G401 (cell line): Measurements from ENCODE around the gene LHFPL6. TPM values are rescaled to one million over a fixed set of nuclear protein-coding genes. Genes with fewer than 3 reads are reported as not detected.
A peak's percentile ranks its signal among the peaks of the same experiment; 100 is the strongest.

Experiments
- DNase-seq: peaks from one replicate; pipeline ENCODE4 v3.0.0-alpha.2; 2015; ENCODE audit warnings: low spot score
- in situ Hi-C: cut with HindIII; loops from 2 replicates; pipeline ENCODE4 v1.10.0; 2016; ENCODE audit warnings: low sequenced_read_pairs, mixed read lengths
- total RNA-seq: library from RNA; depleted of rRNA; stranded (reverse); fragments of >200 nt; shearing (Covaris generic); gene quantifications from 2 replicates; pipeline ENCODE4 v1.2.3, GENCODE V29; 2014

Gene LHFPL6
- total RNA-seq, 1 experiment from 2014 or later: not detected

- in situ Hi-C loops: no loop called here
- DNase-seq: peak; percentile 53
Measured at GRCh38 chr13:39597838-39598237, 5.2 kb downstream of the LHFPL6 start.

DNA sequence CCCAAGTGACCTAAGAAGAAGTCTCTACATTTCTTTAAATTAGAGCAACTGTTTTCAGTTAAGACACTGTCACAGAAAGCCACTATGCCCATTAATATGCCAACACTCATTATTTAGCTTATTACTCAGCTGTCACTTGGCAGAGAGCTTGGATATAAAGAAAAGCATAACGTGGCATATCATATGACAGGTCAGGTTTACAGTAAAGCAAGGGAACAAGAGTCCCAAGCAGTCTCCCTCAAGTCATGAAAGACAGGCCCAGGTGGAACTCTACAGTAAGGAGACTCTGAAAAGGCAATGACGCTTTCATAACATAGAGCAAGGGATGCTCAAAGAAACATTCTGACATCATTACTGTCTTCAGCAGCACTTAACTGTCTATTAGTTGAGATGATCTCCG is 6.3 kb downstream of the LHFPL6 start:
- DNase-seq: peak; percentile 54
- in situ Hi-C loops: no loop called here

- in situ Hi-C loops: no loop called here
- DNase-seq: peak; percentile 27
Measured at GRCh38 chr13:39596176-39596575, 6.8 kb downstream of the LHFPL6 start.

DNA sequence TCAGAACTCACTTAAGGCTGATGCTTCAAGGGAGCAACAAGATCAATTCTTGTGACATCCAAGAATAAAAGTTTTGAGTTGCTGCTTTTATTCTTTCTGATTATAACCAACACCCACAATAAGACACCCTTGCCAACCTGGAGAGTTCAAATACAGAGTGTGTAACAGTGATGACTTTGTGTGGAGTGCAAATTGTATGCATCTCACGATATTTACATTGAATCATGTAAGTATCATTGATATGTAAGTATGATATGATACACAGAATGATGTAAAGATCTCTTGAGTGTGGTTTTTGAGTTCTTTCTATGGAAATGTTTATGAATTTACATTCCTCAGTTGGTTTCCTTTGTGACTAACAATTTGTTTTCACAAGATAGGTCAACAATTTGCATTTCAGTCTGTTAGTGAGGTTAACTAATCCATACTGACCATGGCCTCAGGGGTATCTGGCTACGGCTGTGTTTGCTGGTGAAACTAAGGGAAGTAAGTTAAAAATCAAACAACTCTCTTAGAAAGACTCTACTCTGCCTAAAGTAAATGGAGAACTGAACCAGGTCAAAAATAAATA is 12.4 kb downstream of the LHFPL6 start:
- peak; percentile 7 for DNase-seq
- in situ Hi-C loops: no loop called here

DNA sequence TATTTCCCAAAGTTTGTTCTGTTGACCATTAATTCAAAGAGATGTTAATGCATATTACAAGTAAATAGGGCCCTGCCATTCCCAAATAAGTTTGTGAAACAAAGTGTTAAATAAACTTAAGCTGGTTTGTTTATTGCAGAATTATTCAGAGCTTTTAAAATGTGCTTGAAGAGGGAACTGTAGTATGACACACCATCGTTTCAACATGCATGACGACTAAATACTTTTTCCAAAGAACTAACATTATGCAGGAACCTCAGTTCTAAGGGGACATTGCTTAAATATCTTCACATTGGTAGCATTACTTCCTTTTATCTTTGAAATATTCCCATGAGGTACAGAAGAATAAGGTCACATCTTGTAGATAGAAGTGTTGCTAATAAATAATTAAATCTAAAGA is 14.6 kb downstream of the LHFPL6 start:
- in situ Hi-C loops: no loop called here
- peak; percentile 6 for DNase-seq

GRCh38 chr13:39587939-39588338 is 15.1 kb downstream of the LHFPL6 start:
- DNase-seq: peak; percentile 40
- in situ Hi-C loops: no loop called here

DNA sequence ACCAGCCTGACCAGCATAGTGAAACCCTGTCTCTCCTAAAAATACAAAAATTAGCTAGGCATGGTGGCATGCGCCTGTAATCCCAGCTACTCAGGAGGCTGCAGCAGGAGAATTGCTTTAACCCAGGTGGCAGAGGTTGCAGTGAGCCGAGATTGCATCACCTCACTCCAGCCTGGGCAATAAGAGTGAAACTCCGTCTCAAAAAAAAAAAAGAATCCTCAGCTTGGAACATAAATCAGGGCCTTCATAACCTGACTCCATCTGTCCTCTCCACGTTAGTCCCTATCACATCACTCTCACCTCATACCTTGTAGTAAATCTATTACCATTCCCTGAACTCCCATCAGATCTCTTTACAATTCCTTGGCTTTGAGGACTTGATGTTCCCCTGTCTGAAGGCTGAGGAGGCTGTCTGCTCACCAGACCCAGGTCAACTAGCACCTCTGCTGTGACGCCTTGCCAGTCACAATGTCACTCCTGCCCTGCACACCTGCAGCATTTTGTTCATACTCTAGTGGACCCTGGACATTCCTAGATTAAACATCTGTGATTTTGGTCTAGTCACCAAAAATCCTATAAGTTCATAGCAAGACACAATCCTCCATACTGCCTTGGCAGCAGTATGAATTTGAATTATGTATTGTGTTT is 15.9 kb downstream of the LHFPL6 start:
- in situ Hi-C loops: no loop called here
- DNase-seq: peak; percentile 28

- in situ Hi-C loops: no loop called here
- DNase-seq: no peak
Measured at GRCh38 chr13:39586151-39586550, 16.8 kb downstream of the LHFPL6 start.

DNA sequence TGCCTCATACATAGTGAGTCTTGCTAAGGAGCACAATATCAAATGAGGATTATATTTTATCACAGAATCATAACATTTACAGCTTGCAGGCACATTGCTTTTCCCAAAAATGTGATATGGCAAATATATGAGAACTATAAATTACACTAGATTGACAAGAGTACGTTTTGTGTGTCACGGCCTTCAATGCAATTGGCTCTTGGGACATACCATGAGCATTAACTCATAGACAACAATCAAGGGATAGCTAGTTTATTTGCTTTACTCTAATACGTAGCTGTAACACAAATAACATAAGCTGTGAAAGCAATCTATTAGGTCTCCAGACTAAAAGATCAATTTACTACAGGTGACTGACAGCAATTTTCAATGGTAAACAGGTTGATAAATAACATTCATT is 17.8 kb downstream of the LHFPL6 start:
- in situ Hi-C loops: no loop called here
- DNase-seq: no peak

DNA sequence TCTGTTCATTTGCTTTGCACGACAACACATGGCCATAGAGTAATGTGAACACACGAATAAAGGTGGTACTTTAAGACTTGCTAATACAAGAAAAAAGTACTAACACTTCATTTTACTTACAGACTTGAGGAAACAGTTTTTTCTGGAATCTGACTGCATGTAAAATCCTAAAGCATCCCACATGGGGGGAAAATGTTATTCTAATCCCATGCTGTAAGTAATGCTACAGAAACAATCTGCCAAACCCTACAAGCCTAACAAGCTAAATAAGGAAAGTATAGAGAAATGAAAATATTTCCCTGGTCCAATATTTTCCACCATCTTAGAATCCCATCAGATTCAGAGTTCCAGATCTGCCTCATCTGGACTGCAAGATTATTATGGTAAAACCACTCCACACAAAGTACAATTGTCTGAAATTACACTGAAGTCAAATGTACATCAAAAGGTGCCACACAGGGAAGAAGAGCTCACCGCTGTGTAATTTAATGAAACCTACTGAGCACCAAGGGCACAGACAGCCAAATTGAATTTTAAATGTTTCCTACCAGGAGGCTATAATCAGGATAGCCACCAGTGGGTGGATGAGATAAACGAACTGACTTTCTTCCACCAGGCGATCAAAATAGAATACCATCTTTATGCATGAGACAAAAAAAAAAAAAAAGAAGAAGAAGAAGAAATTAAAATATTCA is 22.0 kb downstream of the LHFPL6 start:
- no peak for DNase-seq
- in situ Hi-C loops: no loop called here

DNA sequence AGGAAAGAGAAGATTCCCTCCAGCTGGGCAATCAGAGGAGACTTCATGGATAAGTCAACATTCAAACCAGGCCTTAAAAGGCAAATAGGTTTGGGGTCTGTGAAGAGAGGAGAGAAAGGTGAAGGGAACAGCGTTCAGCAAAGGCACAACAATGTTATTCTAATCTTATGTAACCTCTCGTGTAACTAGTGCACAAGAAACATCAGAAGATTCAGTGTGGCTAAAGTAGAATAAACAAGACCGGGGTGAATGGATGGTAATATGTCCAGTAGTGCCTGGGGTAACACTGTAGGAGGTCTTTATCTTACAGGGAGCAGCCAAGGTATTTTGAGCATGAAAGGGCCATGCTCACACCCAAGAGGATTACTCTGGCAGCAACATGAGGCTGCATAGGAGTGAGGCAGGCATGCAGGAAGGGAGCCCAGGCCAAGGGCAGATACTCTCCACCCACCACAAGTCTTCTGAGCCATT is 24.1 kb downstream of the LHFPL6 start:
- peak; percentile 37 for DNase-seq
- in situ Hi-C loops: no loop called here

GRCh38 chr13:39577838-39578491 is 25.0 kb downstream of the LHFPL6 start:
- in situ Hi-C loops: no loop called here

DNA sequence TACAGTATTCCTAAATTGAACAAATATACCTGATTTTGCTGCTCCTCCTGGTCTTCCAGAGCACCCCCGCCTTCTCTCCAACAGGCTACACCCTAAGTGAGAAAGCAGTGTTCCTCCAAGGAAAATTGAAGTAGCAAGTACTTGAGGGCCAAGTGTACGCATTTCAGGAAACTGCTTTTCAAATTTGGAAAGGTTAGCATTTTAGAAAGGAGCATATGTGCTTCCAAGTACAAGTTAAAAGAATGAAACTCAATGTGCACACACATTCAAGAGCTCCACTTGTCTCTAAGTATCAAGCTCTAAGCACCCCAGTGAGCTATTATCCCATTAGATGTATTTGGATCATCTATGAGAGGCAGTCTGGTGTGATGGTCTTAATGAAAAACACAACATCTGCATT is 25.8 kb downstream of the LHFPL6 start:
- DNase-seq: no peak
- in situ Hi-C loops: no loop called here

More at GRCh38 chr13:39577838-39578491, 25.0 kb downstream of the LHFPL6 start:
- DNase-seq: no peak

- peak; percentile 42 for DNase-seq
- in situ Hi-C loops: no loop called here
Measured at GRCh38 chr13:39575641-39576238, 27.3 kb downstream of the LHFPL6 start.

DNA sequence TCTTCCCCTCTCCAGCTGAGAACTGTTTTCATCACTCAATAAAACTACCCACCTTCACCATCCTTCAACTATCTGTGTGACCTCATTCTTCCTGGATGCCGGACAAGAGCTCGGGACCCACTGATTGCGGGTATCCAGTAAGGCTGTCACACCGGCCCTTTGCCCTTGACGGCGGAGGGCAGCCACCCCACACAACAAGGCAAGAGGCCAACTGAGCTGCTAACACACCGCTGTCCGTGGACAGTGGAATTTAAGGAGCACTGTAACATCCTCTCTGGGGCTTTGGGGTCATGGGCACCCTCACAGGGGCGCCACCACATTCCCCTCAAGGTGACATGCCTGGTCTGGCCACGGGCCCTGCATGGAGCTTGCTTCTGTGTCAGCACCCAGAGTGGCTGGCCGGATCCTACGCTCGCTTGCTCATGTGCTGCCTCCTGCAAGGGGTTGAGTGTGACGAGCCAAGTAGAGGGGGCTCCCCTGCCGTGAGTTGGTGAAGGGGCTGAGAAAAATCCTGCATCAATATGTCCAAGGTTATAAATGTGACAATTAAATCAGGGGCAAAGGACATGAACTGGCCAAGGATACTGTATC is 31.4 kb downstream of the LHFPL6 start:
- DNase-seq: peak; percentile 53
- in situ Hi-C loops: no loop called here

DNA sequence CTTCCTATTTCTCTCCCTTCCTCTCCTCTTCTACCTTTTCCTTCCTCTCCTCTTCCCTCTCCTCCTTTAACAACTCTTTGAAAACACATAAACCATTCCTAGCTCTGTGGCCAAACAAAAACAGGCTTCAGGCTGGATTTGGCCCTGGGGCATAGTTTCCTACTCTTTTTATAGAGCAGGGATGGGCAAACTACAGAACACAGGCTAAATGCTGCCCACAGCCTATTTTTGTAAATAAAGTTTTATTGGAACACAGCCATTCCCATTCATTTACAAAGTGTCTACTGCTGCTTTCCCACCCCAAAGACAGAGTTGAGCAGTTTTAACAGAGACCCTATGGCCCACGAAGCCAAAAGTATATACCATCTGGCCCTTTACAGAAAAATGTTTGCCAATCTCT is 35.4 kb downstream of the LHFPL6 start:
- in situ Hi-C loops: no loop called here
- DNase-seq: no peak

- no peak for DNase-seq
- in situ Hi-C loops: no loop called here
Measured at GRCh38 chr13:39566216-39566869, 36.6 kb downstream of the LHFPL6 start.

DNA sequence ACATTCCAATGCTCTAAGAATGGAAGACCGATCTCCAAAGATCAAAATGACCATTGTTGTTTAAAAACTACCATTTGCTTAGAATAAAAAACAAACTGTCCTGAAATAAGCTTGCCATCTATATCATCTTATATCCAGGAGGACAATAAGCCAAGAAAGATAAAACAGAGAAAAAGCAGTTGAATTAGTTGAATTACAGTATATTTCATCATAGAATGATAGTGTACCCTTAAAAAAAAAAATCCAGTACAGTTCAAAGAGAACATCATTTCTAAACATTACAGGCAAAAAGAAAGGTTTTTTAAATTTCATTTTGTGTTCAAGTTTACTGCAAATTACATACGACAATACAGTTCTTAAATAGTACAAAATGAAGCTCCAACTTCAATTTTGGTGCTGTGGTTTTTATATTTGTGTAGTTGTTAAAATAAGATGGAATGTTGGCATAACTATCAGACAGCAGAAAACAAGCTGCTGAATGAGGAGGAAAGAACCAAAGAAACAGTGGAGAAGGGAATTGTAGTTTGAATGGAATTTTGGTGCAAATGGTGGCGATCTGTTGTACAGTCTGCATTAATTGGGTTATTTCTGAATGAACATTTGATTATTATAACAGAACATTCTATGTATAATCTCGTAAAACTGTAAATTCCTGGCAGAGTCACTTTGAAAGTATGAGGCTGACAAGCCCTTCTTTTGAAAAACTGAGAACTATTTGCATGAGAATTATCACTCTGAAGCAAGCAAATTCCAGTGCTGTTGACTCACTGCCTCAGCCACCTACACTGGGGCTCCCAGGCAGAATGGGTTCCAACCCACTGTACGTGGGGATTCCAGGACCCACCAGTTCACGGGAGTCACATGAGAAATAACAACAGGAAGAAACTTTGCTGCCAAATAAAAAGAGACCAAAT is 37.7 kb downstream of the LHFPL6 start:
- in situ Hi-C loops: no loop called here
- DNase-seq: no peak
